ENCODE data around the gene ZBTB34.
"Not testable (repeated sequence)": the region's sequence is repeated elsewhere in the genome, so short reads cannot be mapped to it uniquely, and the experiment has no call there.

The ZBTB34 gene

GRCh38 chr9:126822873-126823272 lies 37.6 kb upstream of the ZBTB34 start:
- no peaks in the 10 kb centered on the region for H4K20me1 ChIP-seq (ENCODE audit: control insufficient read depth, insufficient read depth, low read depth, low read length)
- peaks cover 45% of the 10 kb centered on the region for H3K79me2 ChIP-seq (ENCODE audit: control insufficient read depth, low read length)
- no peaks in the 10 kb centered on the region for H3K9me2 ChIP-seq (replicated peaks; ENCODE audit: control insufficient read depth, low read length)
- peaks cover 25% of the 10 kb centered on the region for H3K36me3 ChIP-seq (ENCODE audit: control insufficient read depth, low read length)
- TF ChIP-seq CTCF (IDR thresholded peaks at IDR 0.05; ENCODE audit: low read depth, low read length, poor library complexity, severe bottlenecking) (no peak), EZH2phosphoT487 (IDR thresholded peaks at IDR 0.05; ENCODE audit: borderline replicate concordance, low read length) (no peak)
- H3K27me3 ChIP-seq (ENCODE audit: control insufficient read depth, low read length) = no peaks in the 10 kb centered on the region
- no peaks in the 10 kb centered on the region for H3K4me1 ChIP-seq (ENCODE audit: control insufficient read depth, low read length)
- no peaks in the 10 kb centered on the region for H3F3A ChIP-seq (ENCODE audit: control insufficient read depth, insufficient read depth)
- H3K27ac ChIP-seq (ENCODE audit: low read depth, low read length) = no peak overlapping the region
- no peak overlapping the region for H3K4me2 ChIP-seq (ENCODE audit: low read length)
- H3K4me3 ChIP-seq (ENCODE audit: low read length) = no peak overlapping the region
- peaks cover 19% of the 10 kb centered on the region; the same call in 1 of the 2 replicates for H3K9me3 ChIP-seq (ENCODE audit: control insufficient read depth, insufficient read depth, low read length)

DNA sequence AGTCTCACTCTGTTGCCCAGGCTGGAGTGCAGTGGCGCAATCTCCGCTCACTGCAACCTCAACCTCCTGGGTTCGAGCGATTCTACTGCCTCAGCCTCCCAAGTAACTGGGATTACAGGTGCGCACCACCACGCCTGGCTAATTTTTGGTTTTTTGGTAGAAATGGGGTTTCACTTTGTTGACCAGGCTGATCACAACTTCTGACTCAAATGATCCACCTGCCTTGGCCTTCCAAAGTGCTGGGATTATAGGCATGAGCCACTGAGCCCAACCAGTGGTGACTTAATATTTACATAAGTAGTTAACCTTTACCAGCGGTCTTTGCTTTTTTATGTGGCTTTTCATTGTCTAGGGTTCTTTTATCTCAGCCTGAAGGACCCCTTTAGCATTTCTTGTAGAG lies 36.4 kb upstream of the ZBTB34 start:
- Histone ChIP-seq H3K9me3 (ENCODE audit: control insufficient read depth, insufficient read depth, low read length) (peaks cover 10% of the 10 kb centered on the region; the same call in 1 of the 2 replicates), H3K79me2 (ENCODE audit: control insufficient read depth, low read length) (peaks cover 38% of the 10 kb centered on the region), H3K36me3 (ENCODE audit: control insufficient read depth, low read length) (peaks cover 15% of the 10 kb centered on the region)
- H3F3A ChIP-seq (ENCODE audit: control insufficient read depth, insufficient read depth); H3K9me2 ChIP-seq (replicated peaks; ENCODE audit: control insufficient read depth, low read length); H4K20me1 ChIP-seq (ENCODE audit: control insufficient read depth, insufficient read depth, low read depth, low read length); H3K4me1 ChIP-seq (ENCODE audit: control insufficient read depth, low read length); H3K27ac ChIP-seq (ENCODE audit: low read depth, low read length); H3K4me2 ChIP-seq (ENCODE audit: low read length); H3K4me3 ChIP-seq (ENCODE audit: low read length); H3K27me3 ChIP-seq (ENCODE audit: control insufficient read depth, low read length): not testable (repeated sequence)

- Histone ChIP-seq H3K4me3 (ENCODE audit: low read length) (no peak overlapping the region), H3K27me3 (ENCODE audit: control insufficient read depth, low read length) (no peaks in the 10 kb centered on the region), H3K36me3 (ENCODE audit: control insufficient read depth, low read length) (peaks cover 2% of the 10 kb centered on the region), H3F3A (ENCODE audit: control insufficient read depth, insufficient read depth) (no peaks in the 10 kb centered on the region), H3K9me3 (ENCODE audit: control insufficient read depth, insufficient read depth, low read length) (no peaks in the 10 kb centered on the region), H4K20me1 (ENCODE audit: control insufficient read depth, insufficient read depth, low read depth, low read length) (peaks cover 3% of the 10 kb centered on the region; the same call in 1 of the 2 replicates), H3K4me1 (ENCODE audit: control insufficient read depth, low read length) (peaks cover 6% of the 10 kb centered on the region), H3K79me2 (ENCODE audit: control insufficient read depth, low read length) (peaks cover 21% of the 10 kb centered on the region), H3K9me2 (replicated peaks; ENCODE audit: control insufficient read depth, low read length) (no peaks in the 10 kb centered on the region), H3K4me2 (ENCODE audit: low read length) (no peak overlapping the region), H3K27ac (ENCODE audit: low read depth, low read length) (no peak overlapping the region)
- TF ChIP-seq CTCF (IDR thresholded peaks at IDR 0.05; ENCODE audit: low read depth, low read length, poor library complexity, severe bottlenecking) = no peak
- no peak for TF ChIP-seq EZH2phosphoT487 (IDR thresholded peaks at IDR 0.05; ENCODE audit: borderline replicate concordance, low read length)
These were observed 33.2 kb upstream of the ZBTB34 start for GRCh38 chr9:126827227-126827626.

DNA sequence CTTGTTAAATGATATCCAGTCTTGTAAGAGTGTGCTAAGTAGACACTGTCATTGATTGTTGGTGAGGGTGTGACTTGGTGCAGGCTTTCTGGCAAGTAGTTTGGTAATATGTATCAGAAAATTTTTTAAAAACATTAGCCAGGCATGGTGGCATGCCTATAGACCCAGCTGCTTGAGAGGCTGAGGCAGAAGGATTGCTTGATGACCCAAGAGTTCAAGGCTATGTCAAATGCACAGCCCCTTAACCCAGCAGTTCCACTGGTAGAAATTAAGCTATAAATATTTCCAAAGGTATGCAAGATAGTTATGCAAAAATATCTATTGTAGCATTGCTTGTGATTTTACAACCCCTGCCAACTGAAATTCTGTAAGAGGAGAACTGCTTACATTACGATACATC lies 31.4 kb upstream of the ZBTB34 start:
- no peak overlapping the region for H3K4me2 ChIP-seq (ENCODE audit: low read length)
- no peak overlapping the region for H3K27ac ChIP-seq (ENCODE audit: low read depth, low read length)
- H3K27me3 ChIP-seq (ENCODE audit: control insufficient read depth, low read length) = no peaks in the 10 kb centered on the region
- H3K79me2 ChIP-seq (ENCODE audit: control insufficient read depth, low read length) = peaks cover 36% of the 10 kb centered on the region
- H3K4me1 ChIP-seq (ENCODE audit: control insufficient read depth, low read length) = peaks cover 24% of the 10 kb centered on the region
- peaks cover 20% of the 10 kb centered on the region for H3K36me3 ChIP-seq (ENCODE audit: control insufficient read depth, low read length)
- H3K9me3 ChIP-seq (ENCODE audit: control insufficient read depth, insufficient read depth, low read length) = no peaks in the 10 kb centered on the region
- no peaks in the 10 kb centered on the region for H3F3A ChIP-seq (ENCODE audit: control insufficient read depth, insufficient read depth)
- no peaks in the 10 kb centered on the region for H3K9me2 ChIP-seq (replicated peaks; ENCODE audit: control insufficient read depth, low read length)
- no peak overlapping the region for H3K4me3 ChIP-seq (ENCODE audit: low read length)
- TF ChIP-seq CTCF (IDR thresholded peaks at IDR 0.05; ENCODE audit: low read depth, low read length, poor library complexity, severe bottlenecking) = no peak
- no peak for TF ChIP-seq EZH2phosphoT487 (IDR thresholded peaks at IDR 0.05; ENCODE audit: borderline replicate concordance, low read length)
- peaks cover 3% of the 10 kb centered on the region; the same call in 1 of the 2 replicates for H4K20me1 ChIP-seq (ENCODE audit: control insufficient read depth, insufficient read depth, low read depth, low read length)

Data from DOHH2 (cell line).